ENCODE results near the gene ACSBG1.

ACSBG1 gene

DNA sequence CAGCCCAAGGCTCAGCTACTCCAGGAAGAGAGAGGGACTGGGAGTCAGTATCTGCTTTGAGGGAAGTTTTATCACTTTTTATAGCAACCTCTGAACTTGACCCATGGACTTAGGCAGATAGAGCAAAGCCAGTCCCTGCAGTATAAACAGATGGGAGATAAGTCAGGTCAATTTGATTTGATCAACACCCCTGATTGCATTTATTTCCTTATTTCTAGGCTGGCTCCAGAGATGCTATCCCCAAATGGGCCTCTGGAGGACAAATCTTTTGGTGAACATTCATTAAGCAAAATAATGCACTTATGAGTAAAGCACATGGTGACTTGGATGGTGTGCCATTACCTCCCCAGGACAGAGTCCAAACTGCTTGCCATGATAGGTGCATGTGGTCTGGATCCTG, 94.1 kb downstream of the ACSBG1 start:
- DNase-seq (ENCODE audit: extremely low spot score), result peak; percentile 1
- CTCF ChIA-PET, result interaction anchor here (0.9 kb wide), 1 partner anchor 56 kb away, joined by 4 read pairs; no protein-coding TSS in a partner anchor
- TF ChIP-seq ARNT (IDR thresholded peaks at IDR 0.05), result no peak
- TF ChIP-seq FOXM1 (IDR thresholded peaks at IDR 0.05; ENCODE audit: borderline replicate concordance), result no peak
- TF ChIP-seq, protein P1, sequence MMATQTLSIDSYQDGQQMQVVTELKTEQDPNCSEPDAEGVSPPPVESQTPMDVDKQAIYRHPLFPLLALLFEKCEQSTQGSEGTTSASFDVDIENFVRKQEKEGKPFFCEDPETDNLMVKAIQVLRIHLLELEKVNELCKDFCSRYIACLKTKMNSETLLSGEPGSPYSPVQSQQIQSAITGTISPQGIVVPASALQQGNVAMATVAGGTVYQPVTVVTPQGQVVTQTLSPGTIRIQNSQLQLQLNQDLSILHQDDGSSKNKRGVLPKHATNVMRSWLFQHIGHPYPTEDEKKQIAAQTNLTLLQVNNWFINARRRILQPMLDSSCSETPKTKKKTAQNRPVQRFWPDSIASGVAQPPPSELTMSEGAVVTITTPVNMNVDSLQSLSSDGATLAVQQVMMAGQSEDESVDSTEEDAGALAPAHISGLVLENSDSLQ (IDR thresholded peaks at IDR 0.05), result no peak
- no peak for TF ChIP-seq HDGF (IDR thresholded peaks at IDR 0.05; ENCODE audit: borderline replicate concordance)
- TF ChIP-seq BHLHE40 (IDR thresholded peaks at IDR 0.05; ENCODE audit: borderline replicate concordance), result no peak
- no peak for TF ChIP-seq TARDBP (IDR thresholded peaks at IDR 0.05)
- TF ChIP-seq ZNF384 (IDR thresholded peaks at IDR 0.05), result no peak
- POLR2A ChIA-PET, result interaction anchor here (5.9 kb wide), 1 partner anchor 9 kb away, joined by 40 read pairs; the partner anchor contains the start of gene IDH3A

DNA sequence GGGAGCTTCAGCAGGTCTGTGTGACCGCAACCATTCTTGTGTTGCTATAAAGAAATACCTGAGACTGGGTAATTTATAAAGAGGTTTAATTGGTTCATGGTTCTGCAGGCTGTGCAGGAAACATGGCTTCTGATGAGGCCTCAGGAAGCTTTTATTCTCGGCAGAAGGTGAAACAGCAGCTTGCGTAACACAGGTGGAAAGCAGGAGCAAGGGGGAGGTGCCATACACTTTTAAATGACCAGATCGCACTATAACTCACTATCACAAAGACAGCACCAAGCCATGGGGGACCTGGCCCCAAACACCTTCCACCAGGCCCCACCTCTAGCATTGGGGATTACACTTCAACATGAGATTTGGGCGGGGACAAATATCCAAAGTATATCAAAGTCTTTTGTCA, 94.8 kb downstream of the ACSBG1 start:
- ChIA-PET POLR2A (interaction anchor here (5.9 kb wide), 1 partner anchor 10 kb away, joined by 40 read pairs; the partner anchor contains the start of gene IDH3A), CTCF (interaction anchor here (0.9 to 1.0 kb wide), 2 partner anchors 9 to 56 kb away, joined by 3 to 4 read pairs; partner anchors contain the start of gene CIB2)
- DNase-seq (ENCODE audit: extremely low spot score), result no peak
- TF ChIP-seq FOXK2 (IDR thresholded peaks at IDR 0.05) (no peak), LEF1 (IDR thresholded peaks at IDR 0.05; ENCODE audit: borderline replicate concordance) (no peak), HDGF (IDR thresholded peaks at IDR 0.05; ENCODE audit: borderline replicate concordance) (no peak), SP1 (IDR thresholded peaks at IDR 0.05) (no peak), SUZ12 (IDR thresholded peaks at IDR 0.05) (no peak), L3MBTL2 (conservative IDR thresholded peaks at IDR 0.05) (no peak), ZNF384 (IDR thresholded peaks at IDR 0.05) (no peak)
- TF ChIP-seq, protein P1 (IDR thresholded peaks at IDR 0.05), result no peak

DNA sequence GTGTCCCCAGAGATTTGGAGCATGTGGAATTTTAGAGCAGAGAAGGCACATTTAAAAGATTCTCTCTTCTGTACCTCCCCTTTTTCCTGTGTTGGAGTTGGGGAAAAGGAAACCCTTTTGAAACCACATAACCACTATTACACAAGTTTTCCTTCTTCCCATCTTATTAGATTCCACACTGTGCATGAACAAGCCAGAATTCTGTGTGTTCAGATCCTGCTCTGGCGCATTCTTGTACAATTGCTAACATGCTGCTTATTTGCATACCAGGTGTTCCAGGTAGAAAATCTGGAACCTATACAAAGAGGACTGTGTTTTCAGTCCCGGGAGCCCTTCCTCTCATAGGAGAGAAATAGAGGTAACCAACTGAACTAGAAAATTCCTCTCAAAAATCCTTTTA, 100.6 kb downstream of the ACSBG1 start:
- TF ChIP-seq FOXK2 (IDR thresholded peaks at IDR 0.05) (no peak), FOXA1 (IDR thresholded peaks at IDR 0.05) (no peak), ZNF384 (IDR thresholded peaks at IDR 0.05) (no peak), ARNT (IDR thresholded peaks at IDR 0.05) (no peak), L3MBTL2 (conservative IDR thresholded peaks at IDR 0.05) (no peak), NFRKB (IDR thresholded peaks at IDR 0.05) (no peak), LEF1 (IDR thresholded peaks at IDR 0.05; ENCODE audit: borderline replicate concordance) (no peak), SP1 (IDR thresholded peaks at IDR 0.05) (no peak)
- TF ChIP-seq, protein P1 (IDR thresholded peaks at IDR 0.05), result no peak
- no peak for DNase-seq (ENCODE audit: extremely low spot score)
- POLR2A ChIA-PET, result no interaction called here
- CTCF ChIA-PET, result no interaction called here

DNA sequence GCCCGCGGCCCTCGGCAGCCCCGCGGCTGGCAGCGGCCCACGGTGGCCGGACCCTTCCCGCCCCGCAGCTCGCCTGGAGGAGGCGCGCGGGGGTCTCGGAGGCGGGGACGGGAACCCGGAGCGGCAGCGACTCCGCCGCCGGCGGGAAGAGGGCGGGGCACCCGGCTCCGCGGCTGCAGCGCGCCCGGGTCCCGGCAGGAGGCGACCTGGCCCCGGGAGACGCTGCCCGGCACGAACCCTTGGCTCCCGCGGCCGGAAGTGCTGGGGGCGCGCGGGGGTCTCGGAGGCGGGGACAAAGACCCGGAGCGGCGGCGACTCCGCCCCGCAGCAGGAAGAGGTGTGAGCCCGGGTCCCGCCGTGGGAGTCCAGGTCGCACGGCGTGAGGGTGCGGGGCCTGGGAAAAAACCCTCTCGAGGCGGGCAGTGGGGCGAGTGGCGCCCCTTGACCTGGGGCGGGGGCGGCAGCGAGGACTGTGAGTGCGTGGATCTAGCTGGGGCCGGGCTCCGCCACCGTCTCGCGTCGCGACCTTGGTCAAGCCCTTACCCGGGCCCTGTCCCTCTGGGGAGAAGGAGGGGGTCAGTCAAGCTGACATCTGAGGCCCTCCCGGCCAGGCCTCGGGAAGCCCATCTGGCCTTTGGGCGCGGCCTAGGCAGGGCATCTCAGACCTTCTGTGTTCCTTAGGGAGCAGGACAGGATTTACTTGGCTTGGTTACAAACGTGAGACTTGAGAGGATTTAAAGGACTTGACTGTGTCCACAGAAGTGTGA, 102.9 kb downstream of the ACSBG1 start, which contains the start of gene CIB2:
CIB2 (minus strand) TSS at position 151 of the 767 bp plus-strand sequence. CDS start 230 bp downstream, outside the sequence.
- TF ChIP-seq ARNT (IDR thresholded peaks at IDR 0.05), result peak; percentile 74
- peak; percentile 61; the same call in 1 of the 2 replicates for TF ChIP-seq L3MBTL2 (conservative IDR thresholded peaks at IDR 0.05)
- no peak for TF ChIP-seq CTBP1 (IDR thresholded peaks at IDR 0.05; ENCODE audit: borderline replicate concordance)
- TF ChIP-seq, protein P1 (IDR thresholded peaks at IDR 0.05), result no peak
- TF ChIP-seq ZNF384 (IDR thresholded peaks at IDR 0.05), result no peak
- TF ChIP-seq FOXM1 (IDR thresholded peaks at IDR 0.05; ENCODE audit: borderline replicate concordance), result peak; percentile 78
- TF ChIP-seq ELF4 (IDR thresholded peaks at IDR 0.05), result peak; percentile 56; the same call in 1 of the 2 replicates
- no peak for TF ChIP-seq LEF1 (IDR thresholded peaks at IDR 0.05; ENCODE audit: borderline replicate concordance)
- TF ChIP-seq TARDBP (IDR thresholded peaks at IDR 0.05), result no peak
- ChIA-PET POLR2A (interaction anchor here (1.3 to 2.5 kb wide), 3 partner anchors 17 to 41 kb away, joined by 3 to 24 read pairs (median 4); partner anchors contain the start of gene IDH3A), CTCF (interaction anchor here (0.6 to 2.3 kb wide), 11 partner anchors 8 to 111 kb away, joined by 3 to 10 read pairs (median 4); no protein-coding TSS in a partner anchor)
- DNase-seq (ENCODE audit: extremely low spot score), result peak; percentile 95

DNA sequence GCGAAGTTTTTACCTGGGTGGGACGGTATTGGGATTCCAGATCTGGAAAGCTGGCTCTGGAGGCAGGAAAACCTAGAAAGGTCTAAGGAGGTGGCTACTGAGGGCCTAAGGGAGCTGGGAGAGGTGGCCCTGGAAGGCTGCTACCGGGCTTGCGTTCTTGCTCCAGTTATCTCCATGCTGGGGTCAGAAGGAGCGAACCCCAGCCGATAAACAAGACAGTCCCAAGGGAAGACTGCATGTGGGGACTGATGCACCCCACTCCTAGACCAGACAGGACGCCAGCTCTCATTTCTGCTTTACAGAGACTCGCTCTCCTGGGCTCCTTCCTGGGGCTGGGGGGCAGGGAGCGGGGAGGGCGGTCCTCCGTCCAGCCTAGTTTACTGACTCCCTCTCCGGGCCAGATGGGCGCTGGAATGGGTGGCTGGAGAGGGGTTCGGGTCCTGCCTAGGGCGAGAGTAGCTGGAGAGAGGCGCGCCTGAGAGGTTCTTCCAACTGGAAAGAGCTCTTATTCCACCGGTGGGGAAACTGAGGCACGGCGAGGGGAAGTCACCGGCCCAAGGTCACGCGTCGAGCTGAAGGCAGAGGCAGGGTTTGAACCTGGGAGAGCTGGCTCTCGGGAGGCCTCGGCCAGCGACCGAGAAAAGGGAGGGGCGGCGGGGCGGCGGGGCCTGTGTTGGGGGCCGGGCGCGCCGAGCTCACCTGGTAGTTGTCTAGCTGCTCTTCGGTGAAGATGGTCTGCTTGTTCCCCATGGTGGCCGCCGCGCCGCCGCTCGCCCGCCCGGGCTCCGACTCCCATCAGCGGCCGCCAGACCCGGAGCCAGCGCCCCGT, 103.7 kb downstream of the ACSBG1 start:
- POLR2A ChIA-PET, result interaction anchor here (0.9 to 2.5 kb wide), 5 partner anchors 10 to 42 kb away, joined by 3 to 24 read pairs (median 4); partner anchors contain the start of gene IDH3A
- no peak for TF ChIP-seq CTBP1 (IDR thresholded peaks at IDR 0.05; ENCODE audit: borderline replicate concordance)
- no peak for TF ChIP-seq SUZ12 (IDR thresholded peaks at IDR 0.05)
- TF ChIP-seq L3MBTL2 (conservative IDR thresholded peaks at IDR 0.05), result no peak
- DNase-seq (ENCODE audit: extremely low spot score), result no peak
- CTCF ChIA-PET, result interaction anchor here (0.6 to 2.3 kb wide), 11 partner anchors 8 to 128 kb away, joined by 3 to 10 read pairs (median 4); no protein-coding TSS in a partner anchor

Measured in HEK293T (cell line).